Activated CD4-positive, CD25-positive, alpha-beta regulatory T cell (primary cell): ENCODE measurements around the gene KIF5A.
"Not testable (repeated sequence)": the region's sequence is repeated elsewhere in the genome, so short reads cannot be mapped to it uniquely, and the experiment has no call there.

Source experiments
- DNase-seq, 4 experiments: peaks; one replicate each; lab custom pipeline; 2025; lab: John Stamatoyannopoulos, UW

The KIF5A gene

DNA sequence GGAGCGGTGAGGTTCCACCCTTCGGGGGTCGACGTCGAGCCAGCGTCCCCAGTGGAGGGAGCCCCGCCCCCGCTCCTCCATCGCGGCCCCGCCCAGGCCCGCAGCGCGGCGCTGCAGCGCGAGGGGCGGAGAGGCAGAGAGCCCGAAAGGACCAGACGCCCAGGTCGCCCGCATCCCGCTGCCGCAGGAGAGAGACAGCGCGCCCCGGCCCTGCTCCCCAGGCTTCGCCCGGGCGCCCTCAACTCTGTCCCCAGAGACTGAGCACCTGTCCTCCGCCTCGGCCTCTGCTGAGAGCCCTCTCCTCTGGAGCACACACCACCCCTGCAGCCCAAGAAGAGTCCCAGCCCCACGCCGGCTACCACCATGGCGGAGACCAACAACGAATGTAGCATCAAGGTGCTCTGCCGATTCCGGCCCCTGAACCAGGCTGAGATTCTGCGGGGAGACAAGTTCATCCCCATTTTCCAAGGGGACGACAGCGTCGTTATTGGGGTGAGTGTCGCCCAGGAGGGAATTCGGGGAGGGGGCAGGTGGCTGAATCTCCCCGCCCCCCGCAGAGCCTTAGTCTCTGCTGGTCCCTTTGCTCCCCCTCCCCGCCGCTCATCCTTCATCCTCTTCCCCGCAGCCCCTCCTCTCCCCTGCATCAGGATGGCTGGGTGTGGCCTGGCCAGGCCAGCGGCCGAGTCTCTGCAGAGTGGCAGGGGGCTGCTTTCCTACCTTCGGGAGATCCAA lies at the start of gene KIF5A:
Gene KIF5A (plus strand): TSS at position 136 of the 732 bp plus-strand sequence. CDS start 228 bp downstream, at position 364.
- peak; percentile 14 to 32 (median 27) for DNase-seq

DNA sequence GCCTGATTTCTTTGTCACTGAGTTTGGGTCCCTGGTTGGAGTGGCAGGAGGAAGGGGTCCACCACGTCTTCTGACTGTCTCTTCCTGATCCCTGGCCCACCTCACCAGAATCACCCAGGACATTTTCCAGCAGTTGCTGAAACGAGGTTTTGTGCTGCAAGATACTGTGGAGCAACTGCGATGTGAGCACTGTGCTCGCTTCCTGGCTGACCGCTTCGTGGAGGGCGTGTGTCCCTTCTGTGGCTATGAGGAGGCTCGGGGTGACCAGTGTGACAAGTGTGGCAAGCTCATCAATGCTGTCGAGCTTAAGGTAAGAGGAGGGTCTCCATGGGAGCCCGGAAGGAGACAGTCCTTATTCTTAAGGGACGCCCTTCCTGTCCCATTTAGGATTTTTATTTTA lies 49.6 kb upstream of the KIF5A start:
- DNase-seq, result no peak

DNA sequence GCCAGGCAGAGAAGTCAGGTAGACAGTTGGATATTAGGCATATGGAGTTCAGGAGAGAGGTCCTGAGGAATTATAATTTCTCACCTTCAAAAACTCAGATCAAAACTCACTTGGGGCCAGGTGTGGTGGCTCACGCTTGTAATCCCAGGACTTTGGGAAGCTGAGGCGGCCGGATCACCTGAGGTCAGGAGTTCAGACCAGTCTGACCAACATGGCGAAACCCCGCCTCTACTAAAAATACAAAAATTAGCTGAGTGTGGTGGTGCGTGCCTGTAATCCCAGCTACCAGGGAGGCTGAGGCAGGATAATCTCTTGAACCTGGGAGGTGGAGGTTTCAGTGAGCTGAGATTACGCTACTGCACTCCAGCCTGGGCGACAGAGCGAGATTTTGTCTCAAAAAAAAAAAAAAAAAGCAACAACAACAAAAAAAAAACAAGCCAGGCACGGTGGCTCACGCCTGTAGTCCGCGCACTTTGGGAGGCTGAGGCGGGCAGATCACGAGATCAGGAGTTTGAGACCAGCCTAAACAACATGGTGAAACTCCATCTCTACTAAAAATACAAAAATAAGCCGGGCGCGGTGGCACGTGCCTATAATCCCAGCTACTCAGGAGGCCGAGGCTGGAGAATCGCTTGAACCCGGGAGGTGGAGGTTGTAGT lies 47.4 kb upstream of the KIF5A start:
- not testable (repeated sequence) for DNase-seq

DNA sequence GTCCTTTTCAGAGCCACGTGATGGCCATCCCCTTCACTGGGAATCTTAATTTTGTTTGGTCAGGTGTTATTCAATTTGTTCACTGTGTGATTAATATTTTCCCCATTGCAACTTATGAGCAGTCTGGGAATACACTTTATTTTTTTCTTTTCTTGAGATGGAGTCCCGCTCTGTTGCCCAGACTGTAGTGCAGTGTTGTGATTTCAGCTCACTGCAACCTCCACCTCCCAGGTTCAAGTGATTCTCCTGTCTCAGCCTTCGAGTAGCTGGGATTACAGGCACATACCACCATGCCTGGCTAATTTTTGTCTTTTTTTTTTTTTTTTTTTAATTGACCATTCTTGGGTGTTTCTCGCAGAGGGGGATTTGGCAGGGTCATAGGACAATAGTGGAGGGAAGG lies 43.3 kb upstream of the KIF5A start:
- not testable (repeated sequence) for DNase-seq

DNA sequence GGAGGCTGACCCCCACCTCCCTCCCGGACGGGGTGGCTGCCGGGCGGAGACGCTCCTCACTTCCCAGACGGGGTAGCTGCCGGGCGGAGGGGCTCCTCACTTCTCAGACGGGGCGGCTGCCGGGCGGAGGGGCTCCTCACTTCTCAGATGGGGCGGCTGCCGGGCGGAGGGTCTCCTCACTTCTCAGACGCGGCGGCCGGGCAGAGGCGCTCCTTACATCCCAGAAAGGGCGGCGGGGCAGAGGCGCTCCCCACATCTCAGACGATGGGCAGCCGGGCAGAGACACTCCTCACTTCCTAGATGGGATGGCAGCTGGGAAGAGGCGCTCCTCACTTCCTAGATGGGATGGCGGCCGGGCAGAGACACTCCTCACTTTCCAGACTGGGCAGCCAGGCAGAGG lies 42.0 kb upstream of the KIF5A start:
- DNase-seq, result not testable (repeated sequence)

DNA sequence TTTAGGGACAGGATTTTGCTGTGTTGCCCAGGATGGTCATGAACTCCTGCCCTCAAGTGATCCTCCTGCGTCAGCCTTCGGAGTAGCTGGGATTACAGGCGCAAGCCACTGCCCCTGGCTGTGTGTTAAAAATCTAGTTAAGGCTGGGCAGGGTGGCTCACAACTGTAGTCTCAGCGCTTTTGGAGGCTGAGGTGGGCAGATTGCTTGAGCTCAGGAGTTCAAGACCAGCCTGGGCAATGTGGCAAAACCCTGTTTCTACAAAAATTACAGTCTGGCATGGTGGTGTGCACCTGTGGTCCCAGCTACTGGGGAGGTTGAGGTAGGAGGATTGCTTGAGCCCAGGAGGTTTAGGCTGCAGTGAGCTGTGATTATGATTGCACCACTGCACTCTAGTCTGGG lies 38.7 kb upstream of the KIF5A start:
- DNase-seq, result no peak

DNA sequence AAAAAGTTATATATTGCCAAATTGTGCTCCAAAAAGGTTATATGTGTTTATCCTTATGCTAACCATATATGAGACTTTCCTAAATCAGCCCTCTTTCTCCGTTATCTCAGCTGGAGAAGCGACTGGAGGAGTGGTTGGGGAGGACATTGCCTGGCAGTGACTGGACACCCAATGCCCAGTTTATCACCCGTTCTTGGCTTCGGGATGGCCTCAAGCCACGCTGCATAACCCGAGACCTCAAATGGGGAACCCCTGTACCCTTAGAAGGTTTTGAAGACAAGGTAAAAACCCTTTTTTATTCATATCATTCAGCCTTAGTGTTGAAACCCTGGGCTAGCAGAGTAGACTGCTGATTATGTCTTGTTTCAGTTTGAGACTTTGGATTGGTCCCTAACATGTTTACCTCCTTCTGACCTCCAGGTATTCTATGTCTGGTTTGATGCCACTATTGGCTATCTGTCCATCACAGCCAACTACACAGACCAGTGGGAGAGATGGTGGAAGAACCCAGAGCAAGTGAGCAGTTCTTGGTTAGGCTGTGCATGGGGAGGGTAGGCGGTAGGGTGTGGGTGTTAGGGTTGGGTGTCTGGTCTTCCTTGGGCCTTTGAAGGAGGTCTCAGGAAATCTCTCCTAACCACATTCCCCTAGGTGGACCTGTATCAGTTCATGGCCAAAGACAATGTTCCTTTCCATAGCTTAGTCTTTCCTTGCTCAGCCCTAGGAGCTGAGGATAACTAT lies 38.1 kb upstream of the KIF5A start:
- DNase-seq, result no peak

DNA sequence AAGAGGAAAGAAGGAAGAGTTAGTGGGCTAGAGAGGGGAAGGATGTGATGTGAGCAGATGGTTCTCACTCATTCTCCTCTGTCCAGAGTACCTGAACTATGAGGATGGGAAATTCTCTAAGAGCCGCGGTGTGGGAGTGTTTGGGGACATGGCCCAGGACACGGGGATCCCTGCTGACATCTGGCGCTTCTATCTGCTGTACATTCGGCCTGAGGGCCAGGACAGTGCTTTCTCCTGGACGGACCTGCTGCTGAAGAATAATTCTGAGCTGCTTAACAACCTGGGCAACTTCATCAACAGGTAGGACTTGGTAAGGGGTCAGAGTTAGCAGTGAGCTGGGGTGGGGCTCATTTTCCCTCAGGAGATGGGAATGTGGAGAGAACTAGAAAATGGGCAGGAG lies 37.2 kb upstream of the KIF5A start:
- DNase-seq, result no peak

DNA sequence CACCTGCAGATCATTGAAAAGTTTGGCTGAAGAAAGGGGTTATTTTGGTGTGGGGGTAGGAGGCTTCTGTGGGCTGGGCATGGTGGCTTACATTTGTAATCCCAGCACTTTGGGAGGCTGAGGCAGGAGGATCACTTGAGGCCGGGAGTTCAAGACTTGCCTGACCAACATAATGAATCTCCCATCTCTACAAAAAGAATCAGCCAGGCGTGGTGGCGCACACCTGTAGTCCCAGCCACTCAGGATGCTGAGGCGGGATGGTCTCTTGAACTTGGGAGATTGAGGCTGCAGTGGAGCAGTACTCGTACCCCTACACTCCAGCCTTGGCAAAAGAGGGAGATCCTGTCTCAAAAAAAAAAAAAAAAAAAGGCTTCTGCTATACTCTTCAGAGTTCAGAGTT lies 36.6 kb upstream of the KIF5A start:
- no peak for DNase-seq

DNA sequence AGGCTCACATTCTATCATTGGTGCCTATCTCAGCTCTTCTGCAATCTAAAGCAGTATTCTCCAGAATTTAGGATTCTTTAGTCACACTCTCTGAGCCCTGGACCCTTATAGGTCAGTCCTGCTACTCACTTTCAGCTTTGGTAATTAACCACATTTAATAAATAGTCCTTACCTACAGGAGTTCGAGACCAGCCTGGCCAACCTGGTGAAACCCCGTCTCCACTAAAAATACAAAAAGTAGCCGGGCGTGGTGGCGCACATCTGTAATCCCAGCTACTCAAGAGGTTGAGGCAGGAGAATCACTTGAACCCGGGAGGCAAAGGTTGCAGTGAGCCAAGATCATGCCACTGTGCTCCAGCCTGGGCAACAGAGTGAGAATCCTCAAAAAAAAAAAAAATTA lies 36.2 kb upstream of the KIF5A start:
- not testable (repeated sequence) for DNase-seq

DNA sequence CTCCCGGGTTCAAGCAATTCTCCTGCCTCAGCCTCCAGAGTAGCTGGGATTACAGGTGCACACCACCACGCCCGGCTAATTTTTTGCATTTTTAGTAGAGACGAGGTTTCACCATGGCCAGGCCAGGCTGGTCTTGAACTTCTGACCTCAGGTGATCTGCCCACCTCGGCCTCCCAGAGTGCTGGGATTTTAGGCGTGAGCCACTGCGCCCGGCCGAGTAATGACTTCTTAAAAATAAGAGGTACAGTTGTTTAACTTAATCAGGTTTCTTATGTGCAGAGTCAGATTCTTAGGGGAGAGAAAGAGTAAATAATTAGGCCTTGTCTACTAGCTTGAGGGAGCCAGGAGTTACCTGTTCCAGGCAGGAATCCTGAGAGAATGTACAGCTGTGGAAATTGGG lies 35.6 kb upstream of the KIF5A start:
- not testable (repeated sequence) for DNase-seq

DNA sequence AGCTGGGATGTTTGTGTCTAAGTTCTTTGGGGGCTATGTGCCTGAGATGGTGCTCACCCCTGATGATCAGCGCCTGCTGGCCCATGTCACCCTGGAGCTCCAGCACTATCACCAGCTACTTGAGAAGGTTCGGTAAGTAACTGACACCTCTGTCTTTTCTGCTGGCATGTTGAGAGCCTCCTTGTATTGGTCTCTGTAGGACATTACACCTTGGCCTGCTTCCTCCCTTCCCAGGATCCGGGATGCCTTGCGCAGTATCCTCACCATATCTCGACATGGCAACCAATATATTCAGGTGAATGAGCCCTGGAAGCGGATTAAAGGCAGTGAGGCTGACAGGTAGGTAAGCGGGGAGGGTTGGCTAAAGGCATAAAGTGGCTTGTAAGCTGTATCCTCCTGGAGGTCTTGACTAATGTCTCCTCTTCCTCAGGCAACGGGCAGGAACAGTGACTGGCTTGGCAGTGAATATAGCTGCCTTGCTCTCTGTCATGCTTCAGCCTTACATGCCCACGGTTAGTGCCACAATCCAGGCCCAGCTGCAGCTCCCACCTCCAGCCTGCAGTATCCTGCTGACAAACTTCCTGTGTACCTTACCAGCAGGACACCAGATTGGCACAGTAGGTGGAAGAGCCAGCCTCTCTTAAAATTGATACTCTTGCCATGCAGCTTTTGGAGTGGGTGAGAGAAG lies 35.0 kb upstream of the KIF5A start:
- DNase-seq, result no peak

DNA sequence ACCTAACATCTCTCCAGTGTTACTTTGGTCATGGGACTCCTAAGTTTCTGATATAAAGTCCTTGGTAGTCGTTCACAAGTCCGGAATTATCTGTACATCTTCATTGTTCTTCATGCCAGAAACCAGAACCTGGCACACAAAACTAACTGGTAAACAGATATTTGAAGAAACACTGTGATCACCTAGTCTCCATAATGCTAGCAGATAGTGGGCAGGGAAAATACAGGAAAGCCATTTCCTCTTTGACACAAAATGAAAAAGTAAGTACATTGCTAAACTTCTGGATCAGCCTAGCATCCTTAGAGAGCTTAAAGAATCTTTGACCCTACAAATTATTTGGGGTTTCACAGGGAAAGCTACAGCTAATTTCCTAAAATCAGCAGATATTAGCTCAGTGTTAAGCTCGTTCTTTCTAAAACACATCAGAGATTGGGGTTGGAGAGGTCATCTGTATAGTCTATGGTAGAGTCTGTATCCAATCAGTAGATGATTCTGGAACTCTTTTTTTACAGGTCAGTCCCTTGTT lies 34.4 kb upstream of the KIF5A start:
- no peak for DNase-seq

DNA sequence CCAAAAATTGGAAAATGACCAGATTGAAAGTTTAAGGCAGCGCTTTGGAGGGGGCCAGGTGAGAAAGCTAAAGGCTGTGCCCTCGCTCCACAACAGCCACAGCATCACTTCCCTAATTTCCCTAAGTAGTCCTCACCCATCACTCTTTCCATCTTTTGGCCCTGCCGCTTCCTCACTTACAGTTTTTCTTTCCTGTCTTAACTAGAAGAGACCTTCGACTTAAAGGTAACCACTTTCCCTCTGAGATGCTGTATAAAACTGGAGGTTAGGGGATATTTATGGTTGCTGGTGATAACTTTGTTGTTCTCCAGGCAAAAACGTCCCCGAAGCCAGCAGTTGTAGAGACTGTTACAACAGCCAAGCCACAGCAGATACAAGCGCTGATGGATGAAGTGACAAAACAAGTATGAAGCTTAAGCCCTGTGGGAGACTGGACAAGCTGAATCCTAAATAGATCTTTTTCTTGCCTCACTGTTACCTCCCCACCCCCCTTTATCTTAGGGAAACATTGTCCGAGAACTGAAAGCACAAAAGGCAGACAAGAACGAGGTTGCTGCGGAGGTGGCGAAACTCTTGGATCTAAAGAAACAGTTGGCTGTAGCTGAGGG lies 33.8 kb upstream of the KIF5A start:
- no peak for DNase-seq

DNA sequence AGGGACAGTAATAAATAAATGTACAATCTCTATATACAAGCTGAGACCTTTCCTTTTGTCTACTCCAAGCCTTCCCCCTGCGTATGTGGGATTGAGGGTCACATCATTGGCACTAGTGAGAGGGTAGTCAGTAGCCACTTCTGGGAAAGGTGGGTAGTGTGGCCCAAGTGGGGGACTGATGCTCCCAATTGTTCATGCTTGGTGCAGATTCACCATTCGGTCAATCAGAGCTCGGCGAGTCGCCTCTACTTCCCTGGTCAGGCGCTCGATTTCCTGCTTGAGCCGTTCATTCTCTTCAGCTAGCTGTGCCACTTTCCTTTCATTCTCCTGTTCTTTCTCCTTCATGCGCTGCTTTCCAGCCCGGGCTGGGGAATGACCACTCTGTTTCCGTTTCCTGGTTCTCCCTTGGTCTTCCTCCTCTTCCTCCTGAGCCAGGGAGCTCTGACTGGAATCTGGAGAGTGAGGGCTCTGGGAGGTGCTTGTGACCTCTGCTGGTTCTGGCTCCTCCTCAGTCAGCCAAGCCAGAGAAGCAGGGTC lies 33.2 kb upstream of the KIF5A start:
- no peak for DNase-seq

DNA sequence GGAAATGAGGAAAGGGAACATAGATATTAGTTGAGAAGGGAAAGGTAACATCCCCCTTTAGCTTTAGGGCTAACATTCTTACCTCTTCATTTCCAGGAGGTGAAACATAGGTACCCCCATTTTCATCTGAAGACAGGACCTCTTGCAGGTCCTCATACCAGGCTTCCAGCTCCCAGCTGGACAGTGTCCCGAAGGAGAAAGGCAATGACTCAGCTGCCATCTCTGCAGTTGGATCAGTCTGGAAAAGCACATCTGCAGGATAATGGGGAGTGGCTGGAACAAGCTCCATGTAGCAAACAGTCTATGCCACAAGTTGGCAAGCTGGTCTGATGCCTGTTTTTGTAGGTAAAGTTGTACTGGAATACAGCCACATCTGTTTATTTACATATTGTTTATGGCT lies 32.7 kb upstream of the KIF5A start:
- no peak for DNase-seq

DNA sequence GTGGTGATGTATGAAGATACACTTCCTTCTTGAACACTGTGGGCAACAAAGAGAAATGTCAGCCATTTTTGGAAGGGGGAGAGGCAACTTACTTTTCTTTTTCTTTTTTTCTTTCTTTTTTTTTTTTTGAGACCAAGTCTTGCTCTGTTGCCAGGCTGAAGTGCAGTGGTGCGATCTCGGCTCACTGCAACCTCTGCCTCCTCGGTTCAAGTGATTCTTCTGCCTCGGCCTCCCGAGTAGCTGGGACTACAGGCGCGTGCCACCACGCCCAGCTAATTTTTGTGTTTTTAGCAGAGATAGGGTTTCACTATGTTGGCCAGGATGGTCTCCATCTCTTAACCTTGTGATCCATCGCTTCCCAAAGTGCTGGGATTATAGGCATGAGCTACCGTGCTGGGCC lies 32.1 kb upstream of the KIF5A start:
- DNase-seq, result not testable (repeated sequence)

DNA sequence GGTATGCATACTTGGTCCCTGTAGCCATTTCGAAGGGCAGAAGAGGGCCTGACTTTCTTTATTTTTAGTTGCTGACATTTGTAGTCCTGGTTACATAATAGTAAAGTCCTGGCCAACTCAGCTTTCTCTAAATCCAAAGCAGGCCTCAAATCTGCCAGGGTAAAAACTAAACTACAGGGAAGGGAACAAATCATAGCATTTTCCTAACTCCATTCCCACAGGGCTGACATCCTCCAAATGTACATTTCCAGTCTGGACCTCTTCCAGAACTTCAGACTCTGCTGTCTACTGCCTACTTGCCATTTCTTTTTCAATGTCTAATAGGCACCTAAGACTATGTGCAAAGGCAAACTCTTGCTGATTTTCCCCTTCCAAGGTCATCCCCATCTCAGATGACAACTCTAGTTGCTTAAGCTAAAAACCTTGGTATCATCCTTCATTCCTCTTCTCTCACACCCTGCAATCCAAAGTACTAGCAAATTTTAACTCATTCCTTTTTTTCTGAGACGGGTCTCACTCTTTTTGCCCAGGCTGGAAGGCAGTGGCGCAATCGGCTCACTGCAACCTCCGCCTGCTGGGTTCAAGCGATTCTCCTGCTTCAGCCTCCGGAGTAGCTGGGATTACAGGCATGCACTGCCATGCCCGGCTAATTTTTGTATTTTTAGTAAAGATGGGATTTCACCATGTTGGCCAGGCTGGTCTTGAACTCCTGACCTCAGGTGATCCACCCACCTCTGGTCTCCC lies 31.5 kb upstream of the KIF5A start:
- no peak for DNase-seq

DNA sequence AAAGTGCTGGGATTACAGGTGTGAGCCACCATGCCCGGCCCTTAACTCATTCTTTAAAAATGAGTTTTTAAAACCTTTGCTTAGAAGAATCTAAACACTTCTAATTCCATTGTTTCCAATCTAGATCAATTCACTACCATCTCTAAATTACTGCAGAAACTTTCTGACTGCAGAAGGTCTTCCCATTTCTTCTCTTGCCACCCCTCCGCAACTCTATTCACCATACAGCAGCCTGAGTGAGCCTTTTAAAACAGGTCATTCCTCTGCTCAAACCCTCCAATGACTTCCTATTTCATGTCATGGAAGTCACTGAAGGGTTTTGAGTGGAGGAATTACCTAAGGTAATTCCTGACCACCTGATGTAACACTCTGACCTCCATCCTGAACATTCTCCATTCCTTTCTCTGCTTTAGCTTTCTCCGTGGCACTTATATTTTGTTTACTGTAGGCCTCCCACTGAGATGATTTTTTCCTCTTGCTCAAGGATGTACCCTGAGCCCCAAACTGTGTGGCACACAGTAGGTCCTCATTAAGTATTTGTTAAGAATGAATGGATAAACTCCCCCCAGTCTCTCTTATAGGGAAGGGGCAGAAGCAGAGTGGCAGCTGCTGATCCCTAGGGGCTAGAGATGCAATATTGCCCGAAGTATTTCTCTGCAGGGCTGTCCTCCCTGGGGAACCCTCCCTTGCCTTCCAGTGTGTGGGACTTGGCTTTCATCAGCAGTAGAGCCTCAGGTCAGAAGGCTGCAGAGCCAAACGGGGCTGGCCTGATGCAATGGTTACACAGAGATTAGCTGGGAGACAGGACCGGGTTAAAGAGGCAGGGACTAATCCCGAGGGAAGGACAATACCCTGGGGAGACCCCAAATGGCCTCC lies 30.7 kb upstream of the KIF5A start:
- no peak for DNase-seq

DNA sequence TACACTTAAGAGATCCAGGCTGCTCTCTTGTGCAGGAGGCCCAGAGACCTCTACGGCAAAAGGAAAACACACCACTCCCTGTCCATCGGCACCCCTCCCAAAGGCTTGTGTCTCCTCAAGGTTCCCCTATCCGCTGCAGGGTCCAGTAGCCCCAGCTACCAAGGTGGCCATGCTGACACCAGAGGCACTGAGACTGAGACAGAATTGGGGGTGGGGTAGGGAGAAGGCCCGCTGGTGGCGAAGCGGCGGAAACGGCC lies 30.1 kb upstream of the KIF5A start:
- no peak for DNase-seq
